GM12878 (cell line): ENCODE results near the gene OPRM1. TPM values are rescaled to one million over a fixed set of nuclear protein-coding genes. Genes with fewer than 3 reads are reported as not detected.

ENCODE experiments used
- ATAC-seq: fragments of 200-7000 bp; cut with Tn5 transposase; 3 replicates; pipeline ENCODE4 v1.9.1; 2020; ENCODE audit warnings: mild to moderate bottlenecking, moderate library complexity
- BruUV-seq: library from RNA; stranded (reverse); fragments of 400-500 nt; replicated peaks from 2 replicates; lab custom pipeline; 2021; lab: Mats Ljungman, UMichigan
- CTCF ChIA-PET: fragments of 300-600 bp; sonication (Branson Sonifier 250); formaldehyde crosslinking; extraction: SDS; loops from one replicate; lab custom pipeline; 2021; ENCODE audit warnings: inconsistent platforms; lab: Yijun Ruan, JAX
- POLR2A ChIA-PET: fragments of 350-600 bp; formaldehyde crosslinking; extraction: SDS; loops from one replicate; lab custom pipeline; 2021; ENCODE audit warnings: inconsistent platforms; lab: Charles Lee
- RAD21 ChIA-PET: fragments of 300-600 bp; sonication (Branson Sonifier 250); formaldehyde crosslinking; loops from one replicate; lab custom pipeline; 2023; ENCODE audit warnings: antibody characterized with exemption; ENCODE audit not compliant: unreplicated experiment; lab: Charles Lee
- SMC1A ChIA-PET: fragments of 300-600 bp; sonication (Branson Sonifier 250); formaldehyde crosslinking; loops from one replicate; lab custom pipeline; 2023; ENCODE audit not compliant: unreplicated experiment, uncharacterized antibody; lab: Charles Lee
- DNase-seq: peaks from one replicate; pipeline ENCODE4 v3.0.0-alpha.2; 2011; ENCODE audit warnings: low read depth, low spot score
- FAIRE-seq: peaks from 3 replicates; lab custom pipeline; 2011; peaks lifted over from hg19 to GRCh38; lab: Jason Lieb, UNC
- H2AFZ ChIP-seq: 2 replicates; pipeline ENCODE4 v1.6.0; 2011; ENCODE audit warnings: low read depth, low read length, control low read depth; ENCODE audit not compliant: control insufficient read depth
- H3K27ac ChIP-seq: 2 replicates; pipeline ENCODE4 v1.5.1; 2011; ENCODE audit warnings: control low read depth; ENCODE audit not compliant: control insufficient read depth, insufficient read depth
- H3K27me3 ChIP-seq, 2 experiments: replicated peaks in 1 of 2; 2 replicates each; pipeline versions ENCODE4 v1.6.0 to v1.6.1; 2011; ENCODE audit warnings: low read length in 1 of 2; ENCODE audit not compliant: control insufficient read depth in 2 of 2, insufficient read depth in 2 of 2
- H3K36me3 ChIP-seq, 2 experiments: 2 replicates each; pipeline ENCODE4 v1.5.1; 2011; ENCODE audit warnings: low read length in 1 of 2; ENCODE audit not compliant: control insufficient read depth in 2 of 2, insufficient read depth in 2 of 2
- H3K4me1 ChIP-seq: 2 replicates; pipeline ENCODE4 v1.6.1; 2011; ENCODE audit warnings: mild to moderate bottlenecking, low read length, moderate library complexity, mixed read lengths; ENCODE audit not compliant: control insufficient read depth, insufficient read depth
- H3K4me2 ChIP-seq: 2 replicates; pipeline ENCODE4 v1.6.0; 2011; ENCODE audit warnings: control low read depth; ENCODE audit not compliant: control insufficient read depth, insufficient read depth
- H3K4me3 ChIP-seq: fragments of 200-600 bp; sonication (generic); 2 replicates; pipeline ENCODE4 v1.5.1; 2016
- H3K79me2 ChIP-seq: 2 replicates; pipeline ENCODE4 v1.6.0; 2011; ENCODE audit warnings: low read length; ENCODE audit not compliant: control insufficient read depth, insufficient read depth
- H3K9ac ChIP-seq: 2 replicates; pipeline ENCODE4 v1.8.0; 2011; ENCODE audit warnings: low read length, control low read depth, mixed read lengths; ENCODE audit not compliant: control insufficient read depth, insufficient read depth
- H3K9me3 ChIP-seq: replicated peaks from 3 replicates; pipeline ENCODE4 v1.5.1; 2011; ENCODE audit warnings: mild to moderate bottlenecking, low read length; ENCODE audit not compliant: control insufficient read depth, insufficient read depth
- H4K20me1 ChIP-seq: 2 replicates; pipeline ENCODE4 v1.6.0; 2011; ENCODE audit not compliant: control insufficient read depth, insufficient read depth
- DPF2 ChIP-seq: fragments of 450-650 bp; IDR thresholded peaks from 2 replicates; pipeline ENCODE4 v1.6.1; 2017; ENCODE audit warnings: mild to moderate bottlenecking
- MAX ChIP-seq: IDR thresholded peaks from 2 replicates; pipeline ENCODE4 v1.6.1; 2012; ENCODE audit warnings: low read depth, low read length, improper control_type of control experiment
- MLLT1 ChIP-seq: fragments of 450-650 bp; IDR thresholded peaks from 2 replicates; pipeline ENCODE4 v1.6.1; 2016; ENCODE audit warnings: mild to moderate bottlenecking
- RELA ChIP-seq: fragments of 450-650 bp; IDR thresholded peaks from 2 replicates; pipeline ENCODE4 v1.8.0; 2014; ENCODE audit warnings: borderline replicate concordance; ENCODE audit not compliant: partially characterized antibody
- ZBTB33 ChIP-seq: fragments of 450-650 bp; IDR thresholded peaks from 2 replicates; pipeline ENCODE4 v1.6.1; 2017; ENCODE audit warnings: mild to moderate bottlenecking
- ZNF687 ChIP-seq: fragments of 450-650 bp; IDR thresholded peaks from 2 replicates; pipeline ENCODE4 v1.6.1; 2017; ENCODE audit warnings: mild to moderate bottlenecking, moderate library complexity
- WGBS: methylation state at CpG from one replicate; pipeline ENCODE4 v1.1.6; 2016; ENCODE audit warnings: low lambda C conversion rate; ENCODE audit not compliant: insufficient replicate concordance, insufficient coverage; ENCODE audit errors: missing lambda C conversion rate; 5-methylcytosine and 5-hydroxymethylcytosine counted together
- in situ Hi-C: fragments of 300-500 bp; cut with MboI; formaldehyde crosslinking; loops from 9 replicates; pipeline ENCODE4 v1.14.3; 2018; ENCODE audit warnings: mixed read lengths
- intact Hi-C: fragments of 100-400 bp; cut with micrococcal nuclease; formaldehyde crosslinking; loops from one replicate; pipeline ENCODE4 v1.14.2; 2022; ENCODE audit not compliant: unreplicated experiment
- polyA plus RNA-seq, 11 experiments: library from polyadenylated mRNA; depleted of rRNA in 4 of 11; unstranded in 6 of 11; stranded (reverse) in 5 of 11; fragments of >200 nt; fragmentation: Nextera tagmentation in 4 of 11; fragmentation: Illumina TruSeq in 1 of 11; extraction: Ambion mirVana in 4 of 11; extraction: Trizol in 1 of 11; gene quantifications; 1 replicate in 1 of 11; 2 replicates in 10 of 11; pipeline versions ENCODE4 v1.2.1 to v1.2.3, GENCODE V29; 2011 to 2016; ENCODE audit warnings: inconsistent platforms in 2 of 11, missing spikeins in 2 of 11, low read depth in 1 of 11
- total RNA-seq, 4 experiments: library from RNA; depleted of rRNA in 3 of 4; stranded (reverse); fragments of >200 nt in 3 of 4; fragmentation: Illumina TruSeq in 1 of 4; extraction: Trizol in 1 of 4; gene quantifications; 2 replicates each; pipeline versions ENCODE4 v1.2.1 to v1.2.3, GENCODE V29; 2013 to 2021

Gene OPRM1
- total and polyA plus RNA-seq, 10 of the 15 experiments (the other 5 are each of a cell fraction or from before 2014, with no cell fraction given) = not detected

- intact Hi-C loops (no loop called here), in situ Hi-C loops (loop anchor here (25.0 kb wide), 1 partner anchor 1255 kb away; the partner anchor contains the start of gene FBXO5)
- WGBS = 63% methylated on average over 13 of the region's 13 CpGs
- peaks cover 4% of the 10 kb centered on the region; the same call in 1 of the 2 replicates for H3K4me1 ChIP-seq
- CTCF ChIA-PET = interaction anchor here (0.6 to 8.2 kb wide), 4 partner anchors 10 to 75 kb away, joined by 3 to 90 read pairs (median 10); no protein-coding TSS in a partner anchor
- H3K79me2 ChIP-seq = peaks cover 86% of the 10 kb centered on the region
- TF ChIP-seq MLLT1 (peak; percentile 59), ZNF687 (peak; percentile 80), MAX (no peak), RELA (no peak), ZBTB33 (peak; percentile 74; the same call in 1 of the 2 replicates), DPF2 (0 out of 2 replicates have a peak, but pooled peaks have one; percentile 2)
- H3K27me3 ChIP-seq = no peaks in the 10 kb centered on the region
- H3K4me2 ChIP-seq = peak overlapping the region; percentile 74
- 0 out of 2 replicates have a peak overlapping the region, but pooled peaks have one; percentile 15 for H3K27ac ChIP-seq
- RAD21 ChIA-PET = no interaction called here
- H3K36me3 ChIP-seq = peaks cover 0 to 4% of the 10 kb centered on the region in 2 experiments; a peak in 1 of 4 replicates
- SMC1A ChIA-PET = interaction anchor here (0.7 to 10.6 kb wide), 6 partner anchors 9 to 45 kb away, joined by 3 to 152 read pairs (median 57); no protein-coding TSS in a partner anchor
- BruUV-seq = no TSS peak
- no peak for DNase-seq
- POLR2A ChIA-PET = interaction anchor here (1.4 kb wide), 1 partner anchor 15 kb away, joined by 3 read pairs; no protein-coding TSS in a partner anchor
- H2AFZ ChIP-seq = no peak overlapping the region
- H3K4me3 ChIP-seq = peak overlapping the region; percentile 76; the same call in 1 of the 2 replicates
- ATAC-seq = 0 out of 3 replicates have a peak, but pooled peaks have one; percentile 4
- no peaks in the 10 kb centered on the region; the same call in 2 of the 3 replicates for H3K9me3 ChIP-seq
- no peak for FAIRE-seq
- no peak overlapping the region for H3K9ac ChIP-seq
- no peaks in the 10 kb centered on the region for H4K20me1 ChIP-seq
Measured at GRCh38 chr6:154242617-154243357, 203.7 kb downstream of the OPRM1 start.
